T-cell (primary cell): ENCODE results near the gene COMMD2. TPM values are rescaled to one million over a fixed set of nuclear protein-coding genes. Genes with fewer than 3 reads are reported as not detected.

Experiments used
- ATAC-seq, 4 experiments: fragments of 200-7000 bp in 3 of 4; fragments of 150-1000 bp in 1 of 4; cut with Tn5 transposase; replicated peaks in 1 of 4; 1 replicate in 3 of 4; 2 replicates in 1 of 4; pipeline ENCODE4 v1.10.0; 2021; ENCODE audit warnings: moderate library complexity in 3 of 4, mild to moderate bottlenecking in 2 of 4, moderate number of reproducible peaks in 1 of 4
- CTCF ChIA-PET, 2 donors: fragments of 300-600 bp; sonication (Branson Sonifier 250); formaldehyde crosslinking; loops; one replicate each; lab custom pipeline; 2022; ENCODE audit warnings: antibody characterized with exemption in 2 of 2; lab: Charles Lee
- POLR2A ChIA-PET, 2 donors: fragments of 300-600 bp; sonication (Branson Sonifier 250); formaldehyde crosslinking; loops; one replicate each; lab custom pipeline; 2022; ENCODE audit warnings: antibody characterized with exemption in 2 of 2; lab: Charles Lee
- DNase-seq, 35 experiments: peaks; one replicate each; pipeline versions ENCODE4 v3.0.0 to v3.0.0-alpha.2; 2013 to 2023
- H3K27ac ChIP-seq: one replicate; pipeline ENCODE4 v1.5.1; 2013; ENCODE audit warnings: low read length
- H3K27me3 ChIP-seq, 2 experiments: replicated peaks in 1 of 2; 1 replicate in 1 of 2; 2 replicates in 1 of 2; pipeline versions ENCODE4 v1.6.1 to v1.7.0; 2013; ENCODE audit warnings: low read length in 1 of 2, mixed read lengths in 1 of 2; ENCODE audit not compliant: control insufficient read depth in 2 of 2, insufficient read depth in 2 of 2; ENCODE audit errors: extremely low read depth in 1 of 2
- H3K36me3 ChIP-seq, 2 donors: 1 replicate in 1 of 2; 2 replicates in 1 of 2; pipeline versions ENCODE4 v1.6.1 to v1.7.0; 2013; ENCODE audit warnings: low read length in 1 of 2; ENCODE audit not compliant: control insufficient read depth in 2 of 2, insufficient read depth in 1 of 2; ENCODE audit errors: extremely low read depth in 1 of 2
- H3K4me1 ChIP-seq, 2 experiments: 1 replicate in 1 of 2; 2 replicates in 1 of 2; pipeline versions ENCODE4 v1.6.1 to v1.7.0; 2013; ENCODE audit warnings: low read length in 2 of 2, mixed read lengths in 1 of 2; ENCODE audit not compliant: insufficient read depth in 2 of 2, control insufficient read depth in 1 of 2; ENCODE audit errors: extremely low read depth in 1 of 2
- H3K4me3 ChIP-seq, 2 donors: 1 replicate in 1 of 2; 2 replicates in 1 of 2; pipeline versions ENCODE4 v1.5.1 to v1.7.0; 2013; ENCODE audit warnings: mild to moderate bottlenecking in 2 of 2, low read length in 1 of 2, moderate library complexity in 1 of 2; ENCODE audit not compliant: control insufficient read depth in 1 of 2; ENCODE audit errors: extremely low read depth in 1 of 2
- H3K9me3 ChIP-seq: 2 replicates; pipeline ENCODE4 v1.7.0; 2013
- H3K27ac Mint-ChIP-seq, 2 donors: one replicate each; pipeline ENCODE4 v1.8.0; 2020 to 2021; ENCODE audit warnings: mild to moderate bottlenecking in 2 of 2, mixed read lengths in 2 of 2
- H3K27me3 Mint-ChIP-seq, 2 donors: one replicate each; pipeline ENCODE4 v1.8.0; 2021 to 2022; ENCODE audit warnings: mixed read lengths in 2 of 2
- H3K36me3 Mint-ChIP-seq: one replicate; pipeline ENCODE4 v1.8.0; 2021; ENCODE audit warnings: mixed read lengths
- H3K4me1 Mint-ChIP-seq, 3 donors: one replicate each; pipeline ENCODE4 v1.8.0; 2020 to 2022; ENCODE audit warnings: mixed read lengths in 3 of 3, mild to moderate bottlenecking in 1 of 3
- H3K4me3 Mint-ChIP-seq, 3 donors: one replicate each; pipeline ENCODE4 v1.8.0; 2020 to 2022; ENCODE audit warnings: mild to moderate bottlenecking in 3 of 3, mixed read lengths in 3 of 3, moderate library complexity in 3 of 3
- H3K9me3 Mint-ChIP-seq, 3 donors: one replicate each; pipeline ENCODE4 v1.8.0; 2020 to 2022; ENCODE audit warnings: mixed read lengths in 3 of 3
- WGBS: methylation state at CpG from one replicate; pipeline ENCODE4 v1.1.5; 2013; ENCODE audit warnings: missing lambda C conversion rate; ENCODE audit not compliant: insufficient coverage; 5-methylcytosine and 5-hydroxymethylcytosine counted together
- total RNA-seq, 35 experiments: library from RNA in 6 of 35; stranded (reverse) in 6 of 35; fragments of 120-200 nt in 1 of 35; gene quantifications; one replicate each; pipeline versions ENCODE4 v1.2.1 to v1.2.4 and lab custom pipeline; 2013 to 2026

Gene COMMD2
- total RNA-seq, 5 donors from 2014 or later (not counting 1 experiment from before 2014, with no cell fraction given) = 29.5 to 36.1 (median 33.7) TPM

DNA sequence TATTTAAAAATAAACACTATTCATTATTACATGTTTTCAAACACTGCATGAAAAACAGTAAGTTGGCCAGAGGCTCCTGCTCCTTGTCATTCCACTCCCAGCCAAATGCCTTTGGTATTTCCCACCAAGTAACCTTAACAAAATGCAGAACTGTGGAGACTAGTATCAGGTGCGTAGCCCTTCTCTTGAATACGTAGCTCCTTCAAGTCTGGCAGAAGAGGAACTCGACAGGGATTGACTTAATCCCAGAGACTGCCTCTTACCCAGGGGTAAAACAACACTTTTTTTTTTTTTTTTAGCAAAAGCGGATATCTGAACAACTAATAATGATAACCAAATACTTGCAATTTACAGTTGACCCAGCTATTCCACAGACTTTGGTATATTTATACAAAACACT lies 738 bp downstream of the COMMD2 start:
- no peaks in the 10 kb centered on the region for H3K9me3 Mint-ChIP-seq
- WGBS = 58% methylated on average over 2 of the region's 4 CpGs
- peak in 1 of 35 experiments; percentile 20 for DNase-seq

DNA sequence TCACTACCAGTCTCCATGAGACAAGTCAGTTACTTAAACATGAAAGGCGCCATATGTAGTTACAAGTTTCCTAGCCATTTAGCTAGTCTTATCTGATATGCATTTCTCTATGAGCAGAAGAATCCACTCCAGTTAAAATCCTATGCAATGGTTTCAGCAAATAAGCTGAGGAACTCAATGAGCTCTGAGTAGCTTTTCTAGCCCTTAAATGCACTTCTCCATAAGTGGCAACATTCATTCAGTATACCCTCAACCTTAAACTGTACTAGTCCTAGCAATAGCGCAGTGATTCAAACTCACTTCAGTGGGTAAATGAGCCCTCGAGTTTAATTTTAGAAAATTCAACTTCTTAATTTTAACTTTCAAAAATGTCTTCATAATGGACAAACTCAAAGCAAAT lies 7.7 kb downstream of the COMMD2 start:
- H3K9me3 Mint-ChIP-seq = no peaks in the 10 kb centered on the region
- POLR2A ChIA-PET = no interaction called here
- Histone ChIP-seq H3K27me3 (no peaks in the 10 kb centered on the region), H3K4me3 (no peak overlapping the region), H3K9me3 (no peaks in the 10 kb centered on the region), H3K4me1 (no peaks in the 10 kb centered on the region), H3K36me3 (peaks cover 0 to 43% of the 10 kb centered on the region in 2 donors), H3K27ac (no peak overlapping the region)
- H3K4me1 Mint-ChIP-seq = peaks cover 11 to 30% (median 22%) of the 10 kb centered on the region in 3 donors
- WGBS = 80% methylated on average over 1 of the region's 3 CpGs
- ATAC-seq = no peak
- H3K27me3 Mint-ChIP-seq = no peaks in the 10 kb centered on the region
- H3K4me3 Mint-ChIP-seq = no peak overlapping the region
- H3K36me3 Mint-ChIP-seq = peaks cover 66% of the 10 kb centered on the region
- CTCF ChIA-PET = no interaction called here
- no peak for DNase-seq
- H3K27ac Mint-ChIP-seq = no peak overlapping the region

More for the DNA sequence above, 738 bp downstream of the COMMD2 start:
- ATAC-seq = no peak
- Mint-ChIP-seq H3K27me3 (no peaks in the 10 kb centered on the region), H3K4me3 (peak overlapping the region; percentile 94 to 98 (median 96)), H3K4me1 (peaks cover 37 to 50% (median 41%) of the 10 kb centered on the region in 3 donors), H3K27ac (peak overlapping the region; percentile 94 to 97), H3K36me3 (peaks cover 29% of the 10 kb centered on the region)
- H3K4me1 ChIP-seq = peaks cover 9% of the 10 kb centered on the region in 2 experiments
- peaks cover 0 to 17% of the 10 kb centered on the region in 2 donors for H3K36me3 ChIP-seq
- H3K27ac ChIP-seq = peak overlapping the region; percentile 79
- ChIA-PET CTCF (interaction anchor here (1.0 to 3.1 kb wide), 9 partner anchors 10 to 622 kb away, joined by 4 to 23 read pairs (median 6); partner anchors contain the start of gene HPS3 (in 1 of the 2)), POLR2A (interaction anchor here (0.6 to 0.7 kb wide), 2 partner anchors 93 to 203 kb away, joined by 5 read pairs; no protein-coding TSS in a partner anchor)
- peak overlapping the region; percentile 85 to 95 for H3K4me3 ChIP-seq
- no peaks in the 10 kb centered on the region for H3K27me3 ChIP-seq
- no peaks in the 10 kb centered on the region for H3K9me3 ChIP-seq

DNA sequence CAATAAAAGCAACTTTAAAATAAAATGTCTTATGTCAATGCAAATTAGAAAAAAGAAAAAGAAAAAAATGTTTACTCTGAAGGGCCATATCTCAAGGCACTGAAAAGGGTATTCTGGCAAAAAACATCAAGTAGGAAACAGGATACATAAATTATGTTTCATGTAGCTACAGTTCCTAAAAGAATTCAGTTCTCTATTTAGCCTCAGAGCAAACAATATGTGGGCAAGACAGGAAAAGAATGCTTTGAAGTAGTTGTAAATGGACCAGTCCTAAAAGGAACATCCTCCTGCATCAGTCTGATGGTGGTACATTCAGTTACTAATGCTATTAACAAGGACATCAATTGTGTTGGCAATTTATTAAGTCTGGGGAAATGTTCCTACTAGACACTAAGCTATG lies 8.1 kb downstream of the COMMD2 start:
- Histone ChIP-seq H3K4me3 (no peak overlapping the region), H3K27me3 (no peaks in the 10 kb centered on the region), H3K9me3 (no peaks in the 10 kb centered on the region), H3K4me1 (no peaks in the 10 kb centered on the region), H3K36me3 (peaks cover 0 to 44% of the 10 kb centered on the region in 2 donors), H3K27ac (no peak overlapping the region)
- Mint-ChIP-seq H3K4me3 (no peak overlapping the region), H3K27ac (no peak overlapping the region), H3K27me3 (no peaks in the 10 kb centered on the region), H3K9me3 (no peaks in the 10 kb centered on the region), H3K4me1 (peaks cover 9 to 27% (median 20%) of the 10 kb centered on the region in 3 donors), H3K36me3 (peaks cover 66% of the 10 kb centered on the region)
- POLR2A ChIA-PET = no interaction called here
- ATAC-seq (no peak), DNase-seq (no peak)
- CTCF ChIA-PET = no interaction called here

DNA sequence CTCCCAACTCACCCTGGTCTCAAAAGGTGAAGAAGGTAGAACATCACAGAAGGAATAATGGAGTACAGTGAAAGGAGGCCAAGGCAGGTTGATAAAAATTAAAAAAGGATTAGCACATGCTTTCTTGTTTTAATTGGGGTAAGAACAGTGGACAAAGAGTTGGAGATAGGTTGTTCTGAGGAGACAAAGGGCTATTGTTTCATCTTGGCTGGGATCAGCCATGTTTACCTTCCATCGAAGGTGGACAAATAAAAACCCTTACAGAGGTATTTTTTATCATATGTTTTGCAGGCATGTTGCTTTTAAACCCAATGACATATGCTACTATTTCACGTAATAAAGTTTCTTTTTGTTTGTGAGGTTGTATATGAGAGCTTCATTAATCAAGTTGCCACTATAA lies 12.9 kb downstream of the COMMD2 start:
- H3K4me3 Mint-ChIP-seq = no peak overlapping the region
- no peaks in the 10 kb centered on the region for H3K27me3 Mint-ChIP-seq
- CTCF ChIA-PET = no interaction called here
- POLR2A ChIA-PET = interaction anchor here in 1 of 2 donors (0.6 kb wide), 2 partner anchors 29 to 1014 kb away, joined by 3 read pairs; no protein-coding TSS in a partner anchor
- H3K36me3 Mint-ChIP-seq = peaks cover 30% of the 10 kb centered on the region
- DNase-seq = no peak
- no peaks in the 10 kb centered on the region for H3K9me3 ChIP-seq
- no peak for ATAC-seq
- no peak overlapping the region for H3K27ac ChIP-seq
- H3K4me3 ChIP-seq = no peak overlapping the region
- no peak overlapping the region for H3K27ac Mint-ChIP-seq
- peaks cover 0 to 3% (median 1%) of the 10 kb centered on the region in 3 donors for H3K4me1 Mint-ChIP-seq
- no peaks in the 10 kb centered on the region for H3K9me3 Mint-ChIP-seq
- no CpG with 5 or more reads among the region's 2 CpGs for WGBS
- peaks cover 0 to 22% of the 10 kb centered on the region in 2 donors for H3K36me3 ChIP-seq
- no peaks in the 10 kb centered on the region for H3K4me1 ChIP-seq
- H3K27me3 ChIP-seq = no peaks in the 10 kb centered on the region

DNA sequence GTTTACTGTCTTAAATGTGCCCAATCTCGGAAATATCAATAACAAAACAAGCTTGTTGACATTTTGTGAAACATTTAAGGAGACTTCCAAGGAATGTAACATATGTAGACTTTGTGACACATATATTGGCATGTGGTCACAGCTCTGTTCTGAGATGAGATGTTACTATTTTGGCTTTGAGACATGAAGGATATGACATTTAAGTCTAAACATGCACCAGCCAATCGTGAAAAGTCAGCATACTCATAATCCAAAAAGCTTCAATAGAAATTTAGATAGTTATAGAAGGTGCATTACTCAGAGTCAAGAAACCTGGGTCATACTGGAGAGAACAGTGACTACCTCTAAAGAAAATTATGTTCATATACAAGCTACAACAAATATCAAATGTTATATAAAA lies 13.4 kb downstream of the COMMD2 start:
- no CpG with 5 or more reads among the region's 2 CpGs for WGBS
- no peak overlapping the region for H3K4me3 ChIP-seq
- CTCF ChIA-PET = no interaction called here
- H3K27me3 ChIP-seq = no peaks in the 10 kb centered on the region
- no peaks in the 10 kb centered on the region for H3K27me3 Mint-ChIP-seq
- no peak overlapping the region for H3K27ac Mint-ChIP-seq
- no peak for DNase-seq
- H3K36me3 Mint-ChIP-seq = peaks cover 26% of the 10 kb centered on the region
- H3K4me1 ChIP-seq = no peaks in the 10 kb centered on the region
- no peaks in the 10 kb centered on the region for H3K9me3 Mint-ChIP-seq
- ATAC-seq = no peak
- H3K4me3 Mint-ChIP-seq = no peak overlapping the region
- H3K9me3 ChIP-seq = no peaks in the 10 kb centered on the region
- POLR2A ChIA-PET = interaction anchor here in 1 of 2 donors (0.6 kb wide), 2 partner anchors 29 to 1014 kb away, joined by 3 read pairs; no protein-coding TSS in a partner anchor
- H3K4me1 Mint-ChIP-seq = no peaks in the 10 kb centered on the region
- H3K27ac ChIP-seq = no peak overlapping the region
- H3K36me3 ChIP-seq = peaks cover 0 to 22% of the 10 kb centered on the region in 2 donors

DNA sequence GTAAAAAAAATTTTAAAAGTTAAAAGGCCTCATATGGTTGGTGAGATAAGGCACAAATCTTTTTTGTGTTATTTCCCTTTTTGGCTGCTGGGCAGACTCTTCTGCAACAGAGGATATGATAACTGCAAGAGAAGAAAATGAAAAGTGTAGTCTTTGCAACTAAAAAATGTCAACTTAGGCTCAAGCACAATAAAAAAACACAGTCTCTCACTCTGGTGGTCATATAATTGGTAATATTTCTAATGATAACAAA lies 15.4 kb downstream of the COMMD2 start:
- H3K36me3 ChIP-seq = peaks cover 0 to 20% of the 10 kb centered on the region in 2 donors
- POLR2A ChIA-PET = no interaction called here
- Mint-ChIP-seq H3K4me3 (no peak overlapping the region), H3K27ac (no peak overlapping the region), H3K36me3 (peaks cover 19% of the 10 kb centered on the region), H3K4me1 (no peaks in the 10 kb centered on the region), H3K9me3 (no peaks in the 10 kb centered on the region), H3K27me3 (no peaks in the 10 kb centered on the region)
- no peaks in the 10 kb centered on the region for H3K4me1 ChIP-seq
- no peaks in the 10 kb centered on the region for H3K9me3 ChIP-seq
- no peak overlapping the region for H3K4me3 ChIP-seq
- no peaks in the 10 kb centered on the region for H3K27me3 ChIP-seq
- ATAC-seq (no peak), DNase-seq (no peak)
- H3K27ac ChIP-seq = no peak overlapping the region
- CTCF ChIA-PET = no interaction called here
